ENCODE results near the gene OR6M1.

GRCh38 chr11:123838659-123839058 lies 32.5 kb upstream of the OR6M1 start:
- TF ChIP-seq CTCF (IDR thresholded peaks at IDR 0.05): no peak
- no peak for TF ChIP-seq POLR2A (IDR thresholded peaks at IDR 0.05)
